Measurements from ENCODE around the gene CASKIN1.
A peak's percentile ranks its signal among the peaks of the same experiment; 100 is the strongest.

The CASKIN1 gene

GRCh38 chr16:2232094-2232990 is 35.9 kb upstream of the CASKIN1 start:
- no peak for DNase-seq

- DNase-seq, result no peak
Observed at GRCh38 chr16:2231016-2231931, 34.9 kb upstream of the CASKIN1 start.

- no peak for DNase-seq
Observed at GRCh38 chr16:2230376-2230775, 34.0 kb upstream of the CASKIN1 start.

GRCh38 chr16:2229632-2230250 is 33.3 kb upstream of the CASKIN1 start:
- DNase-seq, result no peak

GRCh38 chr16:2229091-2229490 is 32.7 kb upstream of the CASKIN1 start:
- no peak for DNase-seq

- no peak for DNase-seq
Observed at GRCh38 chr16:2228161-2228824, 31.9 kb upstream of the CASKIN1 start.

GRCh38 chr16:2226918-2227317 is 30.5 kb upstream of the CASKIN1 start:
- no peak for DNase-seq

- no peak for DNase-seq
Observed at GRCh38 chr16:2226245-2226793, 29.9 kb upstream of the CASKIN1 start.

GRCh38 chr16:2223942-2224486 is 27.6 kb upstream of the CASKIN1 start:
- DNase-seq, result peak; percentile 27 to 28

GRCh38 chr16:2223221-2223941 is 27.0 kb upstream of the CASKIN1 start, which contains the start of gene E4F1:
E4F1 (plus strand) TSS chr16:2223591; CDS start chr16:2223614, 23 bp downstream.
- peak; percentile 98 to 99 for DNase-seq

- DNase-seq, result no peak
Observed at GRCh38 chr16:2216330-2216729, 19.9 kb upstream of the CASKIN1 start.

- DNase-seq, result no peak
Observed at GRCh38 chr16:2214719-2214968, 18.2 kb upstream of the CASKIN1 start, which contains the start of gene PGP. PGP (minus strand) TSS chr16:2214840; CDS start chr16:2214777, 63 bp downstream.

- DNase-seq, result no peak
Observed at GRCh38 chr16:2213817-2214718, 17.7 kb upstream of the CASKIN1 start.

GRCh38 chr16:2212362-2213324 is 16.2 kb upstream of the CASKIN1 start:
- DNase-seq, result peak; percentile 45 to 63

- DNase-seq, result no peak
Observed at GRCh38 chr16:2211923-2212347, 15.5 kb upstream of the CASKIN1 start.

- no peak for DNase-seq
Observed at GRCh38 chr16:2210386-2211365, 14.3 kb upstream of the CASKIN1 start, which contains the start of gene BRICD5. BRICD5 (minus strand) TSS chr16:2210863; CDS start chr16:2210833, 30 bp downstream.

- no peak for DNase-seq
Observed at GRCh38 chr16:2210009-2210332, 13.6 kb upstream of the CASKIN1 start.

Measured in AML-193 (cell line).